HG03139 (cell line): ENCODE measurements around the gene IRF3.
"Not testable (repeated sequence)": the region's sequence is repeated elsewhere in the genome, so short reads cannot be mapped to it uniquely, and the experiment has no call there.

ENCODE experiments used
- ATAC-seq: cut with Tn5 transposase; IDR thresholded peaks from one replicate; pipeline ENCODE4 v1.9.1; 2021; ENCODE audit not compliant: unreplicated experiment

IRF3 gene

GRCh38 chr19:49629659-49630058 lies 36.0 kb downstream of the IRF3 start:
- no peak for ATAC-seq

- no peak for ATAC-seq
Measured at GRCh38 chr19:49626226-49626625, 39.4 kb downstream of the IRF3 start.

- ATAC-seq, result no peak
Measured at GRCh38 chr19:49624967-49625910, 40.4 kb downstream of the IRF3 start.

GRCh38 chr19:49617860-49618259 lies 47.8 kb downstream of the IRF3 start:
- not testable (repeated sequence) for ATAC-seq

GRCh38 chr19:49616945-49617344 lies 48.7 kb downstream of the IRF3 start:
- ATAC-seq, result no peak

GRCh38 chr19:49616532-49616931 lies 49.1 kb downstream of the IRF3 start:
- no peak for ATAC-seq

GRCh38 chr19:49615861-49616260 lies 49.8 kb downstream of the IRF3 start:
- no peak for ATAC-seq

- ATAC-seq, result no peak
Measured at GRCh38 chr19:49614096-49614833, 51.4 kb downstream of the IRF3 start.

- ATAC-seq, result no peak
Measured at GRCh38 chr19:49613374-49613773, 52.3 kb downstream of the IRF3 start.
